Effector memory CD8-positive, alpha-beta T cell (primary cell): ENCODE results near the gene ADAT1.

ENCODE experiments used
- ATAC-seq: fragments of 150-1000 bp; cut with Tn5 transposase; replicated peaks from 2 replicates; pipeline ENCODE4 v1.10.0; 2021; ENCODE audit warnings: mild to moderate bottlenecking, moderate library complexity
- DNase-seq, 3 experiments: peaks; one replicate each; pipeline ENCODE4 v3.0.0; 2021
- H3K27ac Mint-ChIP-seq, 2 donors: one replicate each; pipeline ENCODE4 v1.8.0; 2022; ENCODE audit warnings: mild to moderate bottlenecking in 2 of 2, mixed read lengths in 2 of 2, moderate library complexity in 2 of 2
- H3K27me3 Mint-ChIP-seq, 2 donors: one replicate each; pipeline ENCODE4 v1.8.0; 2022; ENCODE audit warnings: mixed read lengths in 2 of 2
- H3K36me3 Mint-ChIP-seq: one replicate; pipeline ENCODE4 v1.8.0; 2022; ENCODE audit warnings: mild to moderate bottlenecking, moderate library complexity, mixed read lengths; ENCODE audit not compliant: insufficient read depth
- H3K4me1 Mint-ChIP-seq, 2 donors: one replicate each; pipeline ENCODE4 v1.8.0; 2022; ENCODE audit warnings: low read depth in 2 of 2, mixed read lengths in 2 of 2
- H3K4me3 Mint-ChIP-seq, 2 donors: one replicate each; pipeline ENCODE4 v1.8.0; 2022; ENCODE audit warnings: mild to moderate bottlenecking in 2 of 2, mixed read lengths in 2 of 2, moderate library complexity in 2 of 2
- H3K9me3 Mint-ChIP-seq, 2 donors: one replicate each; pipeline ENCODE4 v1.8.0; 2022; ENCODE audit warnings: mixed read lengths in 2 of 2

ADAT1 gene

DNA sequence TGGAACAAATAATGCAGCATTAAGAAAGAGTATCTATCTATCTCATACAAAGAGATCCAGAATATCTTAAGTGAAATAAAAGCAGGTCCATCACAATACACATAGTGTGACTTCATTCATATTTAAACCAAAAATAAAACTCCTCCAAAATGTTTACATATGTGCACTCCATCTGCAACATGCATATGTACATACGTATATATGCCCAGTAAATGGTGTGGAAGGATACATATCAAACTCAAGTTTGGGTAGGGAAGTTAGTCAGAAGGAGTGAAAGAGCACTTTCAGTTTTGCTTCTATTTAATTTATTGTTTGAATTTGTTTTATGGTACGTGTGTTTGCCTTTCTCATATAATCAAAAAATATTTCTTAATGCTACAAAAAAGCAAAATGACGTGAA, 12.0 kb upstream of the ADAT1 start:
- Mint-ChIP-seq H3K9me3 (no peaks in the 10 kb centered on the region), H3K4me1 (peaks cover 3 to 10% of the 10 kb centered on the region in 2 donors), H3K36me3 (peaks cover 99% of the 10 kb centered on the region), H3K4me3 (no peak overlapping the region), H3K27me3 (no peaks in the 10 kb centered on the region), H3K27ac (no peak overlapping the region)
- ATAC-seq (no peak), DNase-seq (no peak)

DNA sequence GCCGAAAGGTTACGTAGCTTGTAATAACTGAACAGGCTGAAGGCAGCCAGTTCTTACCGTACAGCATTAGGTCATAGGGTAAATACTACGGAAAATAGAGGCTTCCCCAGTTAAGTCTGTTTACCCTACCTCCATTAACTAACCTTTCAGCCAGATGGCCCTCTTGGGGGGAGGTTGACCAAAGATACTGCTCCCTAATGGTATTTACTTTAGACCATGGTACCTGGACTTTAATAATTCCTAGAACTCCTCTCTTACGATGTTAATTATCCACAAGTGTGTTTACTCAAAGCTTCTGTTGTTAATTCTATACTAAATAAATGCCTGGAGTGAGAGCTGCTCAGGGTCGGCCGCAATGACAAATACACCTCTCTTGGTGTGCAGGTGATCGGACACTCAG, 9.8 kb upstream of the ADAT1 start:
- Mint-ChIP-seq H3K9me3 (no peaks in the 10 kb centered on the region), H3K4me1 (peaks cover 18 to 19% of the 10 kb centered on the region in 2 donors), H3K36me3 (peaks cover 95% of the 10 kb centered on the region), H3K4me3 (no peak overlapping the region), H3K27ac (peak overlapping the region in 1 of 2 donors; percentile 8), H3K27me3 (no peaks in the 10 kb centered on the region)
- ATAC-seq (no peak), DNase-seq (no peak)

DNA sequence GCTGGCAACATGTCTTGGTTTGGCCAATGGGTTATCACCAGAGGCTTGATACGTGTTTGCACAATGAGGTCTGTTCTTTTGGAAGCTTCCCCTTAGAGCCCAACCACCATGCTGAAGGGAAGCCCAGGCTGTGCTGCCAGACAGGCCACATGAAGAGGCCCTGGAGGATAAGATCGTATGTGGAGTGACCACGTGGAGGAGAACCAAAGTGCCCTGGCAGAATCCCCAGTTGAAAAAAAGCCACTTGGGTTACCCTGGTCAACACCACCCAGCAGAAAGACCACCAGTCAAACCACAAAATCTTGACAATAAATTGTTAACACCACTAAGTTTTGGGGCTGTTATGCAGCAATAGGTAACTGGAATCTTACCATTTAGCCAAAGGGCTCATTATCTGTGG, 7.0 kb upstream of the ADAT1 start:
- ATAC-seq = no peak
- no peaks in the 10 kb centered on the region for H3K9me3 Mint-ChIP-seq
- H3K4me3 Mint-ChIP-seq = no peak overlapping the region
- H3K27me3 Mint-ChIP-seq = no peaks in the 10 kb centered on the region
- peaks cover 24 to 31% of the 10 kb centered on the region in 2 donors for H3K4me1 Mint-ChIP-seq
- DNase-seq = no peak
- H3K36me3 Mint-ChIP-seq = peaks cover 85% of the 10 kb centered on the region
- H3K27ac Mint-ChIP-seq = peak overlapping the region in 1 of 2 donors; percentile 73

DNA sequence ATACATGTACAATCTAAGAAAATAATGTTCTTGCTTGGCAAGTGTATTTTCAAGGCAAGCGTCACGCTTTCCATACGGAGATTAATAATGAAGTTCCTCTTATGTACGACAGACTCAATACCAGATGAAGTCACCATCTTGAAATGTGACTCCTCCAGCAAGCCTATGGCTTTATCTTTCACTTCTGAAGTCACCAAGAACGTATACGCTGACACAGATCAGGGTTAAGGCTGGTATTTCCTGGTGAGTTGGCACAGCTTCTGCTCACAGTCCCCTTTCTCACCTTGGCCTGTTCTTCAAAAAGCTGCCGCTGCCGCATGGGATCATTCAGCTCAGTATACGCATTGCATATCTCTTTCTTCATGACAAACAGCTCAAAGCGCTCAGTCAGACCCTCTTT, 6.1 kb upstream of the ADAT1 start:
- H3K36me3 Mint-ChIP-seq = peaks cover 76% of the 10 kb centered on the region
- peaks cover 24 to 31% of the 10 kb centered on the region in 2 donors for H3K4me1 Mint-ChIP-seq
- DNase-seq = no peak
- H3K9me3 Mint-ChIP-seq = no peaks in the 10 kb centered on the region
- no peaks in the 10 kb centered on the region for H3K27me3 Mint-ChIP-seq
- H3K27ac Mint-ChIP-seq = peak overlapping the region; percentile 75 to 79
- peak overlapping the region; percentile 13 to 60 for H3K4me3 Mint-ChIP-seq
- no peak for ATAC-seq

DNA sequence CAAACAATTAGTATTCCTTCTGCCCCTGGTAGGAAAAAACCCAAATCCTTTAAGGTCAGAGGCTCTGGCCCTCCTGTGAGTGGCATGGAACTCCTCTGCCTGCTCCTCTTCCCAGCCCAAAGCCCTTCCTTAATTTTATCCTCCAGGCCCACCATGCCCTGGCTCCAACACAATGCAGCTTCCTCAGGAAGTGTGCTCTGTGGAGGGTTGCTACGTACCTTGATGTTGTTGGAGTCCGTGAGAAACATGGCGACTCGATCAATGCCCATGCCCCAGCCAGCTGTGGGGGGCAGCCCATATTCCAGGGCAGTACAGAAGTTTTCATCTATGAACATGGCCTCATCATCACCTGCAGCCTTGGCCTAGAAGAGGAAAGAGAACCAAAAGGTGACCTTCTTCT, 5.3 kb upstream of the ADAT1 start:
- ATAC-seq (no peak), DNase-seq (no peak)
- peaks cover 24 to 28% of the 10 kb centered on the region in 2 donors for H3K4me1 Mint-ChIP-seq
- no peaks in the 10 kb centered on the region for H3K27me3 Mint-ChIP-seq
- peak overlapping the region; percentile 79 to 88 for H3K27ac Mint-ChIP-seq
- peaks cover 70% of the 10 kb centered on the region for H3K36me3 Mint-ChIP-seq
- peak overlapping the region; percentile 28 to 48 for H3K4me3 Mint-ChIP-seq
- H3K9me3 Mint-ChIP-seq = no peaks in the 10 kb centered on the region

DNA sequence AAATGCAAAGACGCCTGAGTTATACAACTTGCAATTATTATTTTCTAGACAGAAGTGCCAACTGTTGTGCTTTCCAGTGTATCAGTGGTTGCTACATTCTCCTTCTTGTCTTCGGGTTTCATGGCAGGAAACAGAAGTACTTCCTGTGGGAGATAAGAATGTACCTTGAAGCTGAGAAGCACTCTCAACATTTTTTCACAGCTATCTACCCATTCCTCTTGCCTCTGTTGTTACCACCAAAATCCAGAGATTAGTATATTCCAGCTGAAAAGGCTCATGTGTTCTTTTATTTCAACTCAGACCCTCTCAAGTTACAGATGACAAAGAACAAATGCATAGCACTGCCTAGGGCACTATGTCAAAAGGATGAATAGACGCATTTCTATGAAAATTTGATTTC, 4.8 kb upstream of the ADAT1 start:
- Mint-ChIP-seq H3K4me3 (peak overlapping the region; percentile 28 to 48), H3K4me1 (peaks cover 24 to 28% of the 10 kb centered on the region in 2 donors)

DNA sequence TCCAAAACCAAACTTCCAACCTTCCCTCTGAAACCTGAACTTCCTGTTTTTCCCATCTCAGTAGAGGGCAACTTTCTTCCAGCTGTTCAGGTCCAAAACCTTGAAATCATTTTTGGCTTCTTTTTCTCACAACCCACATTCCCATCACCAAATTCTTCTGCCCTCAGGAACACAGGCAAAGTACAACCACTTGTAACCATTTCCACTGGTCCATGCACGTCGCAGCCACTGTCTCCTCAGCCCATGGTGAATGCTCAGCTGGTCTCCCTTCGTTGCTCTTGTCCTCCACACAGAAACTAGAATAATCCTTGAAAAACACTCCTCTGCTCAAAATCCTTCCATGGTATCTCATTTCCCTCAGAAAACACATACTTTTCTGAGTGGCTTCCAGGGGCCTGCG, 3.7 kb upstream of the ADAT1 start:
- H3K9me3 Mint-ChIP-seq = no peaks in the 10 kb centered on the region
- peaks cover 27 to 32% of the 10 kb centered on the region in 2 donors for H3K4me1 Mint-ChIP-seq
- DNase-seq = no peak
- H3K27me3 Mint-ChIP-seq = no peaks in the 10 kb centered on the region
- no peak for ATAC-seq
- peak overlapping the region; percentile 79 to 88 for H3K27ac Mint-ChIP-seq
- peak overlapping the region in 1 of 2 donors; percentile 28 for H3K4me3 Mint-ChIP-seq
- H3K36me3 Mint-ChIP-seq = peaks cover 65% of the 10 kb centered on the region

More for the DNA sequence above, 4.8 kb upstream of the ADAT1 start:
- ATAC-seq (no peak), DNase-seq (no peak)
- no peaks in the 10 kb centered on the region for H3K9me3 Mint-ChIP-seq
- no peaks in the 10 kb centered on the region for H3K27me3 Mint-ChIP-seq
- H3K27ac Mint-ChIP-seq = peak overlapping the region; percentile 79 to 88
- H3K36me3 Mint-ChIP-seq = peaks cover 70% of the 10 kb centered on the region

DNA sequence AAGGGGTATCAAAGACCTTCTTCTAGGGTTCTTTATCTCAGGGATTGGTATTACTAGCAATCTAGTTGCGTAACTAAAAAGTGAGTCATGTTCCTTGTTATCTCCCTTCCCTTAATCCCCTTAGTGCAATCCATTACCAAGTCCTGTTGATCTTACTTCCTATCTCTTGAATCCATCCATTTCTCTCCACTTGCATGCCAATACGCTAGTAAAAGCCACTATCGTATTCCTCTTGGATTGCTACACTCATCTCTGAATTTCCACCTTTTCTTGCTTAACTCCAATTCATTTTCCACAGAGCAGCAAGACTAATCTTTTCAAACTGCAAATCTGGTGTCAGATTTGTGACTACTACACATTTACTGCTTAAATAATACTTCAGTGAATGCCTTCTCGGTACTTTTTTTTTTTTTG, 1.8 kb upstream of the ADAT1 start:
- Mint-ChIP-seq H3K9me3 (peaks cover 0 to 1% of the 10 kb centered on the region in 2 donors), H3K4me3 (peak overlapping the region in 1 of 2 donors; percentile 50), H3K4me1 (peaks cover 44 to 50% of the 10 kb centered on the region in 2 donors), H3K27ac (peak overlapping the region in 1 of 2 donors; percentile 98), H3K36me3 (peaks cover 61% of the 10 kb centered on the region), H3K27me3 (no peaks in the 10 kb centered on the region)
- no peak for ATAC-seq
- DNase-seq = no peak

DNA sequence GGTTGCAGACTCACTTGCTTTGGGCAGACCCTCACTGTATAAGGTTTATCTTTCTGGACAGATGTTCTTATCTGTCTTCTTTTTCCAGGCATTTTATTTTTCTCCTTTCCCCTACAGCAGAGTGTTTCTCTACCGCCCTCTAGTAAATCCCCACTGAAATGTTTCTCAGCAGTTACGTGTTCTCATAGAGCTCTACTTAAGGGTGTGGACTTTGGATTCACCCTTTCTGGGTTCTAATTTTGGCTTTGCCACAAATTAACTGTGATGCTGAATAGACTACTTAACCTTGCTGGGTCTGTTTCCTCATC, 2.0 kb downstream of the ADAT1 start:
- DNase-seq (peak in 1 of 3 experiments; percentile 9), ATAC-seq (no peak)
- H3K27ac Mint-ChIP-seq = peak overlapping the region; percentile 96 to 97
- H3K4me3 Mint-ChIP-seq = peak overlapping the region; percentile 92 to 97
- no peaks in the 10 kb centered on the region for H3K27me3 Mint-ChIP-seq
- peaks cover 0 to 1% of the 10 kb centered on the region in 2 donors for H3K9me3 Mint-ChIP-seq
- H3K36me3 Mint-ChIP-seq = peaks cover 59% of the 10 kb centered on the region
- H3K4me1 Mint-ChIP-seq = peaks cover 36 to 44% of the 10 kb centered on the region in 2 donors

DNA sequence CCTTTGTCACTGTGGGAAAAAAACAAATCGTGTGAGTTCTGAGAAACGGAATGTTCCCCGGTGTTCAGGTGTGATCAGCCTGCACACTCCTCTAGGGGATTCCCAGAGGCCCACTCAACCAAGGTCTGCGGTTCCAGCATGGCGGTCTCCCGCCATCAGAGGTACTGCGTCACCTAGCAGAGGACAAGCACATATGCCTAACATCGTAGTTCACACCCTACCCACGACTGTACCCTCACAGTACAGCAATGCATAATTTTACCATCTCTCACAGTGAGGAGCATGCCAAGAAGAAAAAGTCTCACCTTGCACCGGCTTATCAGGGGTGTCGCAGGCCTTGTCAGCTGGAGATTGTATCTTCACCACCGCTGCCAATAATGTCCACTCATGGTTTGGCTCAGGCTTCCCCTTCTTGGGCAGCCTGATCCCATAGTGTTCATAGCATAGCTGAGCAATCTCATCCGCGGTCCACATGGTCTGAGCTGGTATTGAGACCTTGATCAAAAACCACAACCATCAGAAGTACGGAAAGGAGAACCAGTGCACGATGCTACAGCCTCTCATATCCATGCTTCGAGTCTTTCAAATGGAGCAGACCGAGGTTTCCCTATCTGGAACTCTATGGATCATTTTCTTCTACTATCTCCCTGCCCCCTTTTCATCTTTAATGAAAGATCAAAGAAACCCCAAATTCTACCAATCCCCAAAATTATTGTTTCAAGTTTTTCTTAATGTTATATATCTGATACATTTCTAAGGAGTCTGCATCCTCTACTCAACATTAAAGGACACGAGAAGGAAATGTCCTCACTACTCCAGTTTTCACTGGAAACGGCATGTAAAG, 2.5 kb downstream of the ADAT1 start:
- Mint-ChIP-seq H3K9me3 (peaks cover 0 to 1% of the 10 kb centered on the region in 2 donors), H3K4me1 (peaks cover 39 to 48% of the 10 kb centered on the region in 2 donors), H3K27ac (peak overlapping the region; percentile 96 to 97), H3K4me3 (peak overlapping the region; percentile 92 to 97), H3K27me3 (no peaks in the 10 kb centered on the region), H3K36me3 (peaks cover 63% of the 10 kb centered on the region)
- peak; percentile 63 for ATAC-seq
- DNase-seq = peak; percentile 66 to 82 (median 69)

DNA sequence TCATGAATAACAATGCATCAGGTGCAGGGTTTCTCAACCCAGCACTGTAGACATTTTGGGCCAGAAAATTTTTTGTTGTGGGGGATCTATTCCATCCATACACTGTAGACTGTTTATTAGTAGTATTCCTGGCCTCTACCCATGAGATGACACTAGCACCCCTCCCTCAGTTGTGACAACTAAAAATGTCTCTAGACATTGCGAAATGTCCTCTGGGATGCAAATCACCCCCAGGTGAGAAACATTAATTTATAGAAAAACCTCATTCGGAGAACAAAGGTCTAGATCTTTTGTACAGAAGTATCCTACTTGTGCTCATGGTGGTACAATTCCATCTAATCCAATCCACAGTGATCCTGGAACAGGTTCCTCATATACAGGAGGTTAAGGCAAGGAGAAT, 4.3 kb downstream of the ADAT1 start:
- no peak for ATAC-seq
- no peak for DNase-seq
- H3K9me3 Mint-ChIP-seq = peaks cover 0 to 1% of the 10 kb centered on the region in 2 donors
- H3K4me1 Mint-ChIP-seq = peaks cover 41 to 48% of the 10 kb centered on the region in 2 donors
- H3K27ac Mint-ChIP-seq = peak overlapping the region; percentile 67 to 98
- H3K27me3 Mint-ChIP-seq = no peaks in the 10 kb centered on the region
- peak overlapping the region in 1 of 2 donors; percentile 92 for H3K4me3 Mint-ChIP-seq
- H3K36me3 Mint-ChIP-seq = peaks cover 72% of the 10 kb centered on the region

DNA sequence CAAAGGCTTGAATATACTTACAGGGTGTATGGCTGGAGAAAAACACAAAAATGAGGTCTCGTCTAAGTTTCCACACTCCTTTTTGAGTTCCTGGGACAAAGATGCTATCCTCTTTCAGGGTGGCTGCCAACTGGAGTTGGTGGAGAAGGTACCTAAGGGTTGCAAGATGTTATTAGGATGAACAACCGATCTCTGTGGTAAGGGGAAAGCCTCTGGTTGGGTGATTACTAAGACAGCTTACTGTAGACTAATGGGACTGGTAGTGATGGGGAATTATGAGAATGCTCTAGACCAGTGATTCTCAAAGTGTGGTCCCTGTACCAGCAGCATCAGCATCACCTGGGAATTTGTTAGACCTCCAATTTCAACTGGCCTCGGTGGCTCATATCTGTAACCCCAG, 6.0 kb downstream of the ADAT1 start:
- peaks cover 41 to 48% of the 10 kb centered on the region in 2 donors for H3K4me1 Mint-ChIP-seq
- H3K36me3 Mint-ChIP-seq = peaks cover 73% of the 10 kb centered on the region
- H3K4me3 Mint-ChIP-seq = peak overlapping the region; percentile 72 to 79
- peak overlapping the region; percentile 96 to 98 for H3K27ac Mint-ChIP-seq
- no peaks in the 10 kb centered on the region for H3K27me3 Mint-ChIP-seq
- ATAC-seq = no peak
- no peak for DNase-seq
- H3K9me3 Mint-ChIP-seq = peaks cover 0 to 1% of the 10 kb centered on the region in 2 donors

DNA sequence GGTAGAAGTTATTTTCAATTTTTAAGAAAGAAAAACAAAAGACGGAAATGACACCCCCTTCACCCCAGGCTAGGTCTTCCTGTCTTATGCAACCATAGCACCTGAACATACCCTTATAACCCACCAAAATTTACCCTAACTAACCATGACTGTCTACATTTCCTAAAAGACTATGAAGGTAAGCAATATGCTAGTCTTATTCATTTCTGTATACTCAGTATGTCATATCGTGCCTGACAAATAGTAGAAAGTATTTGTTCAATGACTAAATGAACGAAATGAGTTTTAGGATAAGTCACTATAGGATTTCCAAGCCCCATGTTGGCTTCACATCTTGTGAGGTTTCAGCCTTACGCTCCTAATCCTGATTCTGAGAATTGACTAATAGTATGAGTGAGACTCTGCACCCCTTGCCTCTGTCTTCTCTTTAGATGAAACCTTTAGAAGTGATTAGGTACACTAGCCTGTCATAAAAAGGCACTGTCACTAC, 6.5 kb downstream of the ADAT1 start:
- DNase-seq (peak in 1 of 3 experiments; percentile 8), ATAC-seq (peak; percentile 56)
- H3K9me3 Mint-ChIP-seq = peaks cover 0 to 1% of the 10 kb centered on the region in 2 donors
- peaks cover 36 to 42% of the 10 kb centered on the region in 2 donors for H3K4me1 Mint-ChIP-seq
- H3K27me3 Mint-ChIP-seq = no peaks in the 10 kb centered on the region
- peak overlapping the region; percentile 96 to 98 for H3K27ac Mint-ChIP-seq
- H3K36me3 Mint-ChIP-seq = peaks cover 77% of the 10 kb centered on the region
- H3K4me3 Mint-ChIP-seq = peak overlapping the region; percentile 72 to 79

DNA sequence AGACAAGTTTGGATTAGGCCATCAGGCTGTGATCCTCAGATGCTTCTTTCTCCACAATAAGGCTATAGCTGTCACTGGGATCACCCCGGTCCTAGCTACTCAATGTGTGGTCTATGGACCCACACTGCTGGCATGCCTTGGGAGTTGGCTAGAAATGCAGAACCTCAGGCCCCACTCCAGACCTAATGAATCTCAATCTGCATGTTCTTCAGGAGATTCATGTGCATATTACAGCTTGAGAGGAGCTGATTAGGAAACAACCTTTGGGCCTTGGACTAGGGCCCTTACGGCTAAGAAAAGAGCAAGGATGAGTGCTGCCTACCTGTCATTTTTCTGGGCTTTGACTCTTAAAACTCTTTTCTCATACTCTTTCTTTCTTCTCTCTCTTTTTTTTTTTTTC, 7.5 kb downstream of the ADAT1 start:
- H3K4me1 Mint-ChIP-seq = peaks cover 29 to 33% of the 10 kb centered on the region in 2 donors
- no peak for DNase-seq
- H3K4me3 Mint-ChIP-seq = peak overlapping the region; percentile 72 to 79
- no peak for ATAC-seq
- peaks cover 0 to 1% of the 10 kb centered on the region in 2 donors for H3K9me3 Mint-ChIP-seq
- peaks cover 75% of the 10 kb centered on the region for H3K36me3 Mint-ChIP-seq
- no peaks in the 10 kb centered on the region for H3K27me3 Mint-ChIP-seq
- peak overlapping the region; percentile 96 to 98 for H3K27ac Mint-ChIP-seq
